Gastroesophageal sphincter (tissue), 4 donors: ENCODE data around the gene SKP1. TPM values are rescaled to one million over a fixed set of nuclear protein-coding genes. Genes with fewer than 3 reads are reported as not detected.
A peak's percentile ranks its signal among the peaks of the same experiment; 100 is the strongest.

ENCODE experiments used
- ATAC-seq: fragments of 150-250 bp; one replicate; pipeline ENCODE4 v1.9.1; 2016; ENCODE audit warnings: mild to moderate bottlenecking, moderate library complexity
- H3K27ac ChIP-seq, 4 donors: fragments of 200-600 bp; sonication (generic) in 3 of 4; 1 replicate in 3 of 4; 2 replicates in 1 of 4; pipeline ENCODE4 v1.5.1; 2016 to 2019
- H3K27me3 ChIP-seq: fragments of 200-600 bp; sonication (generic); one replicate; pipeline ENCODE4 v1.5.1; 2019
- H3K36me3 ChIP-seq, 2 donors: fragments of 200-600 bp; sonication (generic); one replicate each; pipeline ENCODE4 v1.5.1; 2019; ENCODE audit warnings: control low read depth in 1 of 2
- H3K4me1 ChIP-seq, 3 donors: fragments of 200-600 bp; sonication (generic); 1 replicate in 2 of 3; 2 replicates in 1 of 3; pipeline ENCODE4 v1.5.1; 2016 to 2019; ENCODE audit warnings: control low read depth in 2 of 3
- H3K4me3 ChIP-seq, 2 donors: fragments of 200-600 bp; sonication (generic); one replicate each; pipeline ENCODE4 v1.5.1; 2019; ENCODE audit warnings: mild to moderate bottlenecking in 1 of 2, moderate library complexity in 1 of 2
- H3K9me3 ChIP-seq, 3 donors: fragments of 200-600 bp; sonication (generic); one replicate each; pipeline ENCODE4 v1.5.1; 2017 to 2019; ENCODE audit warnings: control low read depth in 2 of 3
- EP300 ChIP-seq: sonication (generic); formaldehyde crosslinking; IDR thresholded peaks from one replicate; pipeline ENCODE4 v1.6.1; 2017; ENCODE audit warnings: antibody characterized with exemption, mild to moderate bottlenecking
- POLR2A ChIP-seq, 2 donors: fragments of 450-650 bp; IDR thresholded peaks; one replicate each; pipeline ENCODE4 v1.6.1; 2017; ENCODE audit warnings: antibody characterized with exemption in 2 of 2, mild to moderate bottlenecking in 2 of 2, moderate library complexity in 1 of 2
- POLR2AphosphoS5 ChIP-seq: sonication (generic); formaldehyde crosslinking; IDR thresholded peaks from one replicate; pipeline ENCODE4 v1.6.1; 2017; ENCODE audit warnings: antibody characterized with exemption
- WGBS, 2 donors: methylation state at CpG; one replicate each; pipeline ENCODE4 v1.1.5; 2018; ENCODE audit warnings: low coverage in 1 of 2; 5-methylcytosine and 5-hydroxymethylcytosine counted together
- total RNA-seq, 4 donors: library from RNA; depleted of rRNA; stranded (reverse); fragments of >200 nt; gene quantifications; one replicate each; pipeline ENCODE4 v1.1.0, GENCODE V29; 2016
- TF ChIP-seq, protein P1 (sequence below), 4 experiments: fragments of 200-600 bp in 2 of 4; fragments of 450-650 bp in 2 of 4; sonication (generic) in 1 of 4; IDR thresholded peaks; one replicate each; pipeline ENCODE4 v1.5.1; 2017 to 2019; ENCODE audit warnings: antibody characterized with exemption in 4 of 4, mild to moderate bottlenecking in 2 of 4, moderate library complexity in 2 of 4

Gene SKP1
- total RNA-seq, 4 donors from 2014 or later: 313 to 463 (median 399) TPM

DNA sequence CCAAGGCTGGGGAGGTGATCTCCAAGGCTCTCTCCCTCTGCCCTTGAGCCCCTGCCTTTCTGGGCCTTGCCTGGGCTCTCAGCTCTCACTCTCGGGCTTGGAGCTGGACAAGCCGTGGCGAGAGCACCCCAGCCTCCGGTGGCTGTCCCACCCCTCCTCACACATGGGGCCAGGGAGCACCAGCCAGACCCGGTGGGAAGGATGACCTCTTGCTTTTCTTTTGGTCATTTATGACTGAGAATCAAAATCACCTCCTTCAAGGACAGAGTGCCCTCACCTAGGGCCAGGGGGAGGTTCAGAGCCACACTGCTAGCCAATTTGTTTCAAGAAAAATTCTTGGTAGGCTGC lies 48.1 kb downstream of the SKP1 start:
- H3K4me1 ChIP-seq: peaks cover 0 to 39% (median 17%) of the 10 kb centered on the region in 3 donors
- H3K27me3 ChIP-seq: no peaks in the 10 kb centered on the region
- WGBS, 2 donors: no CpG with 5 or more reads among the region's 5 CpGs
- TF ChIP-seq POLR2A (IDR thresholded peaks at IDR 0.05): no peak
- no peak for TF ChIP-seq EP300
- TF ChIP-seq POLR2AphosphoS5: no peak
- TF ChIP-seq, protein P1, sequence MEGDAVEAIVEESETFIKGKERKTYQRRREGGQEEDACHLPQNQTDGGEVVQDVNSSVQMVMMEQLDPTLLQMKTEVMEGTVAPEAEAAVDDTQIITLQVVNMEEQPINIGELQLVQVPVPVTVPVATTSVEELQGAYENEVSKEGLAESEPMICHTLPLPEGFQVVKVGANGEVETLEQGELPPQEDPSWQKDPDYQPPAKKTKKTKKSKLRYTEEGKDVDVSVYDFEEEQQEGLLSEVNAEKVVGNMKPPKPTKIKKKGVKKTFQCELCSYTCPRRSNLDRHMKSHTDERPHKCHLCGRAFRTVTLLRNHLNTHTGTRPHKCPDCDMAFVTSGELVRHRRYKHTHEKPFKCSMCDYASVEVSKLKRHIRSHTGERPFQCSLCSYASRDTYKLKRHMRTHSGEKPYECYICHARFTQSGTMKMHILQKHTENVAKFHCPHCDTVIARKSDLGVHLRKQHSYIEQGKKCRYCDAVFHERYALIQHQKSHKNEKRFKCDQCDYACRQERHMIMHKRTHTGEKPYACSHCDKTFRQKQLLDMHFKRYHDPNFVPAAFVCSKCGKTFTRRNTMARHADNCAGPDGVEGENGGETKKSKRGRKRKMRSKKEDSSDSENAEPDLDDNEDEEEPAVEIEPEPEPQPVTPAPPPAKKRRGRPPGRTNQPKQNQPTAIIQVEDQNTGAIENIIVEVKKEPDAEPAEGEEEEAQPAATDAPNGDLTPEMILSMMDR (IDR thresholded peaks at IDR 0.05): no peak
- peak overlapping the region in 2 of 4 donors; percentile 0 to 24 for H3K27ac ChIP-seq
- ATAC-seq: no peak
- H3K4me3 ChIP-seq: no peak overlapping the region
- H3K36me3 ChIP-seq: peaks cover 0 to 49% of the 10 kb centered on the region in 2 donors
- H3K9me3 ChIP-seq: no peaks in the 10 kb centered on the region

DNA sequence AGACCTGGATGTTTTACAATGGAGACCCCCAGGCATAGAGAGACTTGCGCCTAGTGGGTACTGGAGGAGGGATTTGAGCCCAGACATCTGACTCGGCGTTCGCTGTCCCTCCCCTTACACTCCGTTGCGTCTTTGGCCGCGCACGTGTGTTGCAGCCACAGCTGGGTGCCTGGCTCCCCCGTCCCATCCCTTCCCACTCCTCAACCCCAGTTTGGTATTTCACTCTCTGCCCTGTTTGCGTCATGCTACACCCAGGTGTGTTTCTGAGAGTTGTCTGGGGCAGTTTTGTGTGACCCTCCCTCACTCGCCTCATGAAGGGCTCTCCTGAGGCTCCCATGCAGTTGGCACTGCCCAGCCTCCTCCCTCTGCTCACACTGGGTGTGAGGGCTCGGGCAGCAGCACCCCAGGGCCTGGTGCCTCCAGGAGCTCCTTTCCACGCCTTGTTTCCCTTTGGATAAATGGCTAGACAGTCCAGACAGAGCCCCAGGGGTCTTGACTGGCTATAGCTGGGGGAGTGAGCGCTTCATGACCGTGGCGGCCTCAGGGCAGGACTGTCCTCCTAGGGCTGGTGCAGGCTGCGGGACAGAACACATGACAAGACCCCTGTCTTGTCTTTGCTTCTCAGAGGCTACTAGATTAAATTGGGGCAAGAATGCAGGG lies 48.6 kb downstream of the SKP1 start:
- peaks cover 0 to 44% of the 10 kb centered on the region in 2 donors for H3K36me3 ChIP-seq
- H3K4me3 ChIP-seq: peak overlapping the region in 1 of 2 donors; percentile 30
- H3K27ac ChIP-seq: peak overlapping the region in 3 of 4 donors; percentile 0 to 38 (median 26)
- H3K9me3 ChIP-seq: no peaks in the 10 kb centered on the region
- 64 to 71% methylated on average over 4 to 10 of the region's 18 CpGs for WGBS, 2 donors
- TF ChIP-seq POLR2A (IDR thresholded peaks at IDR 0.05): no peak
- no peak for TF ChIP-seq EP300
- no peak for TF ChIP-seq POLR2AphosphoS5
- TF ChIP-seq, protein P1 (IDR thresholded peaks at IDR 0.05): no peak
- peaks cover 0 to 39% (median 17%) of the 10 kb centered on the region in 3 donors for H3K4me1 ChIP-seq
- no peak for ATAC-seq
- no peaks in the 10 kb centered on the region for H3K27me3 ChIP-seq

DNA sequence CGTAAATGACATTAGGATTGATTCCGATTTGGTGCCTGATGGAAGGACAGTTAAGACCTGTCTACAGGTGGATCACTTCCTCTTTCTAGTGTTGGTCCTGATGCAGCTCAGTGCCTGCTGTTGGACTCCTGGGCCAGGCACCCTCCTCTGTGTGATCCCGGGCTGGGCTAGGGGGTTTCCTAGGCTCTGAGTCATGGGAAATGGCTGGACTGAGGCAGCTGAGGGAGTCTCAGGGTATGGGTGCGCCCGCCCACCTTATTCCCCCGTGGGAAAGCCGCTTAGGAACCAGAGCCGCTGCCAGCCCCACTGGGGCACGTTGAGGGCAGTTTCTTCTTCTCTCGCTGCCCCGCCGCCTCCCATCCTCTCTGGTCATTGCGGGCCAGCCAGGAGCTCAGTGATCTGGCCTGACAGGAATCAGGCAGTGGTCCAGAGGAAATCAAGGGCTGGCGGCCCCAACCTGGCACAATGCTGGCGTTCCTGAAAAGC lies 49.3 kb downstream of the SKP1 start:
- Histone ChIP-seq H3K4me3 (peak overlapping the region in 1 of 2 donors; percentile 30), H3K36me3 (peaks cover 0 to 40% of the 10 kb centered on the region in 2 donors), H3K4me1 (peaks cover 0 to 39% (median 17%) of the 10 kb centered on the region in 3 donors), H3K27ac (peak overlapping the region in 3 of 4 donors; percentile 38 to 48 (median 42)), H3K9me3 (no peaks in the 10 kb centered on the region), H3K27me3 (no peaks in the 10 kb centered on the region)
- ATAC-seq: peak; percentile 37
- WGBS, 2 donors: 41 to 87% methylated on average over 3 to 9 of the region's 15 CpGs
- TF ChIP-seq, protein P1 (IDR thresholded peaks at IDR 0.05): no peak
- no peak for TF ChIP-seq POLR2A (IDR thresholded peaks at IDR 0.05)
- TF ChIP-seq POLR2AphosphoS5: no peak
- no peak for TF ChIP-seq EP300

DNA sequence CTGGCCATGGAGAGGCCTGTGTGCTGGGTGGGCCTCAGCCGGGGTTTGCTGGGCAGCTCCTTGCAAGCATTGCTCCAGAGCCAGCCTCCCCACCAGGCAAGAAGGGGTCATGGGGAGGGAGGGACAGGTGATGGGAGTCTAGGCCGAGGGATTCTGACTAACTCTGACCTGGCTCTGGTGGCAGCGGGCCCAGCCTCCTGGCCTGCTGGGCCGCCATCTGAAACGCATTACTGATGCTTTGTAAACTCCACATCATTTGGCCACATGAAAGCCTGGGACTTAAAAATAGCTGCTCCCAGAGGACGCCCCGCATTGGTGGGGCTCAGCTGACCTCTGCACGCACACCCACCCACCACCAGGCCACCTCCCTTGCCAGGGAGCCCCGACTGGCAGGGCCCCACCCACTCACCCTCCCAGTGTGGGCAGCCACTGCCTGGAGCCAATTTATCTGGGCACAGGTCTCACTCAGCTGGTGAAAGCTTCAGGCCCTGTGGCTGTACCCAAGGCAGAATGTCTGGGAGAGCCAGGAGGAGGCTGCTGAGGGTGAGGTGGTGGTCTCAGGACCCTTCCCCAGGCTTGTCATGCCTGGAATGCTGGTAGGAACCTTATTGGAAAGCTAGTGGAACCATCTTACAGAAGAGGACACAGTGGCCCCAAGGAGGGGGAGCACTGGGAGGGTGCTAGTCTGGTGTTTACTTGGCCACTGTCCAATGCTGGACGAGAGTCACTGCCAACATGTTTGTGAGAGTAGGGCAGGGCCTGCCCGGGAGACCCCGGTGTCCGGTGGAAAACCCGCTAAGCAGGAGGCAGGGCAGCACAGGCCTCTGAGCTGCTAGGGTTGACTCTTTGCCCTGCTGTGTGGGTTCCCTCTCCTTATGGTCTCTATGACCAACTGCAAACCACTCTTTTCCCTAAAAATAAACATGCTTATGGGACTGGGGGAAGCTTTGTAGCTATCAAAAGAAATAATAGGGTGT lies 51.4 kb downstream of the SKP1 start:
- Histone ChIP-seq H3K4me3 (no peak overlapping the region), H3K4me1 (peaks cover 0 to 39% (median 17%) of the 10 kb centered on the region in 3 donors), H3K27me3 (no peaks in the 10 kb centered on the region), H3K27ac (peak overlapping the region in 3 of 4 donors; percentile 55 to 69 (median 62)), H3K36me3 (peaks cover 0 to 22% of the 10 kb centered on the region in 2 donors), H3K9me3 (no peaks in the 10 kb centered on the region)
- TF ChIP-seq POLR2AphosphoS5 (no peak), EP300 (no peak), POLR2A (IDR thresholded peaks at IDR 0.05) (no peak)
- TF ChIP-seq, protein P1 (IDR thresholded peaks at IDR 0.05): no peak
- 53% methylated on average over 3 of the region's 14 CpGs; no CpG with 5 or more reads in 1 of the 2 donors for WGBS, 2 donors
- peak; percentile 31 for ATAC-seq
